HEK293T (cell line): Measurements from ENCODE around the gene SLC9A9.

Experiments
- CTCF ChIA-PET: fragments of 350-600 bp; formaldehyde crosslinking; extraction: SDS; loops from one replicate; lab custom pipeline; 2021; ENCODE audit warnings: antibody characterized with exemption, inconsistent platforms; lab: Yijun Ruan, JAX
- POLR2A ChIA-PET: fragments of 350-600 bp; formaldehyde crosslinking; extraction: SDS; loops from one replicate; lab custom pipeline; 2020; ENCODE audit warnings: antibody characterized with exemption, inconsistent platforms; lab: Yijun Ruan, JAX
- DNase-seq: peaks from one replicate; pipeline ENCODE4 v3.0.0; 2012; ENCODE audit warnings: mixed read lengths; ENCODE audit errors: extremely low spot score
- ARNT ChIP-seq: fragments of 450-650 bp; IDR thresholded peaks from 2 replicates; pipeline ENCODE4 v1.6.1; 2017; ENCODE audit warnings: mild to moderate bottlenecking
- BHLHE40 ChIP-seq: fragments of 450-650 bp; IDR thresholded peaks from 2 replicates; pipeline ENCODE4 v1.6.1; 2016; ENCODE audit warnings: mild to moderate bottlenecking, moderate library complexity, borderline replicate concordance
- CTBP1 ChIP-seq: fragments of 450-650 bp; IDR thresholded peaks from 2 replicates; pipeline ENCODE4 v1.6.1; 2016; ENCODE audit warnings: borderline replicate concordance
- ELF4 ChIP-seq: fragments of 450-650 bp; IDR thresholded peaks from 2 replicates; pipeline ENCODE4 v1.6.1; 2017; ENCODE audit warnings: antibody characterized with exemption
- FOXA1 ChIP-seq: fragments of 450-650 bp; IDR thresholded peaks from 2 replicates; pipeline ENCODE4 v1.6.1; 2016; ENCODE audit warnings: mild to moderate bottlenecking
- FOXK2 ChIP-seq: fragments of 450-650 bp; IDR thresholded peaks from 2 replicates; pipeline ENCODE4 v1.6.1; 2016; ENCODE audit warnings: mild to moderate bottlenecking
- FOXM1 ChIP-seq: fragments of 450-650 bp; IDR thresholded peaks from 2 replicates; pipeline ENCODE4 v1.6.1; 2017; ENCODE audit warnings: mild to moderate bottlenecking, borderline replicate concordance
- HDGF ChIP-seq: fragments of 450-650 bp; IDR thresholded peaks from 2 replicates; pipeline ENCODE4 v1.6.1; 2017; ENCODE audit warnings: antibody characterized with exemption, borderline replicate concordance
- L3MBTL2 ChIP-seq: fragments of 450-650 bp; conservative IDR thresholded peaks from 2 replicates; pipeline ENCODE4 v1.6.1; 2016; ENCODE audit warnings: mild to moderate bottlenecking
- LEF1 ChIP-seq: fragments of 450-650 bp; IDR thresholded peaks from 2 replicates; pipeline ENCODE4 v1.6.1; 2017; ENCODE audit warnings: mild to moderate bottlenecking, borderline replicate concordance
- NFRKB ChIP-seq: fragments of 450-650 bp; IDR thresholded peaks from 2 replicates; pipeline ENCODE4 v1.6.1; 2016; ENCODE audit warnings: mild to moderate bottlenecking, moderate library complexity
- SP1 ChIP-seq: fragments of 450-650 bp; IDR thresholded peaks from 2 replicates; pipeline ENCODE4 v1.6.1; 2017
- SUZ12 ChIP-seq: fragments of 450-650 bp; IDR thresholded peaks from 2 replicates; pipeline ENCODE4 v1.6.1; 2016; ENCODE audit warnings: mild to moderate bottlenecking
- TARDBP ChIP-seq: fragments of 450-650 bp; IDR thresholded peaks from 2 replicates; pipeline ENCODE4 v1.6.1; 2016
- ZNF384 ChIP-seq: fragments of 450-650 bp; IDR thresholded peaks from 2 replicates; pipeline ENCODE4 v1.6.1; 2016
- TF ChIP-seq, protein P1 (sequence below): fragments of 450-650 bp; IDR thresholded peaks from 2 replicates; pipeline ENCODE4 v1.6.1; 2016

The SLC9A9 gene

DNA sequence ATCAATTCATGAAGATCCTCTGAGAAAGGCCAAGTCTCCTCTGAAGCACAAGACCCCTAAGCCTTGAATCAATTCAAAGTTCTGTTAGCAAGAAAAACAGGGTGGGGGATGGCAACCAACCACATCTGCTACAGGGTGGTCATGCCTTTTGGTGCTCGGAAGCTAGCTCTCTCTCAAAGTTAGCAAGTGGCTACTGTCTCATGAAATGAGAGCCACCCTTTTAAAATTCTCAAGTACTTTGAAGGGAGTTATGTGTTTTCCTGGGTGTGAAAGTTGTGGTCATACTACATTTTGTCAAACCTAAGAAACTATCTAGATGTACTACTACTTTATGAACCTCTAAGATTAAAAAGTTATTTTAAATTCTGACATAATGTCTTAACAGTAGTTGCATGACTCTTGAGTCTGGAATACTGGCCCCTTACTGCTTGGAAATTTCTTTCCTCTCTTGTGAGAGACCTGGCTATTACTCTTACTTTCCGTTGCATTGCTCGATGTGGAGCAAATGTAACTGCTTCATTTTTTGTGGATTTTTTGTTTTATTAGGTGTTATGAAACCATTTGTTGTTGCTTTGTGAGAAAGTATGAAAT is 612.6 kb downstream of the SLC9A9 start:
- POLR2A ChIA-PET, result no interaction called here
- CTCF ChIA-PET, result no interaction called here
- DNase-seq, result no peak
- TF ChIP-seq CTBP1 (no peak), FOXK2 (no peak), HDGF (no peak), SP1 (no peak), L3MBTL2 (no peak), FOXA1 (no peak), TARDBP (no peak)
- TF ChIP-seq, protein P1, sequence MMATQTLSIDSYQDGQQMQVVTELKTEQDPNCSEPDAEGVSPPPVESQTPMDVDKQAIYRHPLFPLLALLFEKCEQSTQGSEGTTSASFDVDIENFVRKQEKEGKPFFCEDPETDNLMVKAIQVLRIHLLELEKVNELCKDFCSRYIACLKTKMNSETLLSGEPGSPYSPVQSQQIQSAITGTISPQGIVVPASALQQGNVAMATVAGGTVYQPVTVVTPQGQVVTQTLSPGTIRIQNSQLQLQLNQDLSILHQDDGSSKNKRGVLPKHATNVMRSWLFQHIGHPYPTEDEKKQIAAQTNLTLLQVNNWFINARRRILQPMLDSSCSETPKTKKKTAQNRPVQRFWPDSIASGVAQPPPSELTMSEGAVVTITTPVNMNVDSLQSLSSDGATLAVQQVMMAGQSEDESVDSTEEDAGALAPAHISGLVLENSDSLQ, result no peak

DNA sequence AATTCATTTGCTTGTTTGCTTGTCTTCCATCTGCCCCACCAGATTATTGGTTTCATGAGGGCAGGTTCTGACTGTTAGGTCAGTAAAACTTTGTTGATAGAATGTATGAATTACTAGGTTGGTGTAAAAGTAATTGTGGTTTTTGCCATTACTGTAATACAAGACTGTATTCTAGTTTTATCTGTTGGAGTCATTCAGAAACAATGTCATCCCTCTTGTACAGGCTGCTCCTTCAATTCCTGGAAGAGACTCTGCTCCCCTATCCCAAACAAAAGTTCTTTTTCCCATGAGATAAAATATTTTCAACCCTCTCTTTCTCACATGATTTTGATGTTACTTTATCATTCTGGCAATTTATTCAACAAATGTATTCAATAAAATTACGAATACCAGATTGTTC is 613.7 kb downstream of the SLC9A9 start:
- DNase-seq, result no peak
- ChIA-PET POLR2A (no interaction called here), CTCF (no interaction called here)
- TF ChIP-seq LEF1, result no peak

DNA sequence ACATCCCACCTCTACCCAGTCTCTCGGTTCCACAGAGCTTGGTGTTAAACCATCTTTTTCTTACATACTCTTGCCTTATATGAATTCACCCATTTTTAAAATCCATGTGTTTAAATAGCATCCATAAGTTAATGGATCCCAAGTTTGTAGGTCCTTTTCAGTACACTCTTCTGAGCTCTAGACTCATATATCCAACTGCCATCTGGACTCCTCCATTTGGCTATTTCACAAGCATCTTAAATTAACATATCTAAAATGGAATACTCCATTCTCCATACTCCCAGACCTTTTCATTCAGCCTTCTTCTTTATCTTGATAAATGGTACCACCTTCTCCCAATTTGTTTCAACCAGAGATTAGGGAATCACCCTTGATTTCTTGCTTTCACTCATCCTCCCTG is 615.3 kb downstream of the SLC9A9 start:
- ChIA-PET POLR2A (no interaction called here), CTCF (no interaction called here)
- DNase-seq, result no peak
- TF ChIP-seq ARNT, result no peak
- TF ChIP-seq L3MBTL2, result no peak
- no peak for TF ChIP-seq HDGF
- TF ChIP-seq, protein P1, result no peak
- no peak for TF ChIP-seq FOXA1
- TF ChIP-seq BHLHE40, result no peak
- no peak for TF ChIP-seq FOXK2
- TF ChIP-seq CTBP1, result no peak
- TF ChIP-seq SUZ12, result no peak
- TF ChIP-seq ELF4, result no peak
- no peak for TF ChIP-seq FOXM1

DNA sequence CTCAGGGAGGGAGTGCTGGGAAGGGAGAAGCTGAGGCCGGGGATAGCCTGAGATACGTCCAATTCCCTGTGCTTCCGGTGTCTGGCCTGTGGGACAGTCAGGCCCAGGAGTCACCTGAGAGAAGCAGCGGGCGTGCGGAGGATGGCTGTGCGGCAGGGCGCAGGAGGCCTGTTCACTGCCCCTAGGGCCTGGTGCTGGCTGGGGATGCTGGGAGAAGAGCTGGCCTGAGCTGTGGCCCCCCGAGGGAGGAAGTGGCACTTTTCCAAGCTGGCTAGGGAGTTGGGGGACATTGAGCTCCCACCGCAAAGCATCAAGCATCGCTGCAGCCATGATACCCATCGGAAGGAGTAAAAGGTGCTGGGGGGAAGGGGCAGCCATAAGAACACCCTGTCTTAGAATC is 619.9 kb downstream of the SLC9A9 start:
- no peak for DNase-seq
- CTCF ChIA-PET, result no interaction called here

DNA sequence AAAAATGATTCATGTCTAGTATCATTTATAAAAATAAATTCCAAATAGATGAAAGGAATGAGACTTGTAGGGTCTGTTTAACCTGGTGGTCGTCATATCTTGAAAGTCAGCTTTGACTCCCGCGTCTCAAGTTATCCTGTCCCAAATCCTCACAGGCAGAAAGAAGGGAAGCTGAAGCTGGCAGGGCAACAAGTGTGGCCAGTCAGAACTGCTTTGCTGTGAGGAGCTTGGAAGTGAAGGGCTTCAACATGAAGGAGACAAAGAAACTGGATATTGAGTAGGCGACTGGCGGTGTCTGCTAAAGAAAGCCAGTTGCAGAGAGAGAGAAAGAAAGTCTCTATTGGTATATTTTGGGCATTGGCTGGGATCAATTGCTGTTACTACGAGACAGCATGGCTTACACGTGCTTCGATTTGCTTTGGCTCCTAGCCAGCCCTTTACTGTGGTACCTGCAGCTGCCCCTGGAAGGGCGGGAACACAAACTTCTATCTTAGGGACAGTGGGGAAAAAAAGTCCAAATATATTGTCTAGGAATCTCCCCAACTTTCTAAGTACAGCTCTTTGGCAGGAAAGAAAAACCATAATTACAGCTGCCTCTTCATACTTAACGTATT is 621.5 kb downstream of the SLC9A9 start:
- CTCF ChIA-PET, result no interaction called here
- TF ChIP-seq CTBP1 (no peak), ARNT (no peak), NFRKB (no peak), SUZ12 (no peak), LEF1 (no peak), FOXM1 (no peak), BHLHE40 (no peak), HDGF (no peak), SP1 (no peak), TARDBP (no peak), ELF4 (no peak), FOXA1 (no peak), ZNF384 (no peak), FOXK2 (no peak), L3MBTL2 (no peak)
- TF ChIP-seq, protein P1, result no peak
- POLR2A ChIA-PET, result no interaction called here
- no peak for DNase-seq

More for the DNA sequence above, 619.9 kb downstream of the SLC9A9 start:
- TF ChIP-seq ELF4 (no peak), SUZ12 (no peak), NFRKB (no peak), LEF1 (no peak), CTBP1 (no peak), HDGF (no peak), FOXA1 (no peak), FOXM1 (no peak), ARNT (no peak), BHLHE40 (no peak), L3MBTL2 (no peak)
- TF ChIP-seq, protein P1, result no peak
- POLR2A ChIA-PET, result no interaction called here

DNA sequence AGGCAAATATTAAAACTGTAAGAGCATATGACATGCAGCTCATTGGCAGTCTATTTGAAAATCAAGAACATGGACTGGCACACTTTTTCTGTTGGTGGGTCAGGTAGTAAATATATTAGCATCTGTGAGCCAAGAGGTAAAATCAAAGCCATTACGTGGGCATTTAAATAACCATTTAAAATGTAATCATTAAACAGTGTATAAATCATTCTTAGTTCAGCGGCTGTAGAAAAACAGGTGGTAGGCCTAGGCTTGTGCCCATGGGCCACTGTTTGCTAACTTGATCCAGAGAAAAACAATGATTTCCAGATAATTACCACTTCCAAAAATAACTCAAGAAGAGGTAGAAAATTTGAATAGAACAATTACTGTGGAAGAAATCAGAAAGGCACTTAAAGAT is 623.6 kb downstream of the SLC9A9 start:
- DNase-seq, result no peak
- POLR2A ChIA-PET, result no interaction called here
- TF ChIP-seq ZNF384, result no peak
- TF ChIP-seq, protein P1, result peak; percentile 38
- CTCF ChIA-PET, result no interaction called here
